ENCODE data around the gene C19orf67.
A peak's percentile ranks its signal among the peaks of the same experiment; 100 is the strongest.

Gene C19orf67

GRCh38 chr19:14080887-14081796 lies 4.4 kb downstream of the C19orf67 start (continued):
- no peak for TF ChIP-seq PBX3 (CRISPR knock-in tag; IDR thresholded peaks at IDR 0.05)
- no peak for TF ChIP-seq TRIM28 (IDR thresholded peaks at IDR 0.05; ENCODE audit: borderline replicate concordance, low read length)
- no peak for TF ChIP-seq MYNN (tag by site-specific recombination; IDR thresholded peaks at IDR 0.05; ENCODE audit: borderline replicate concordance)
- TF ChIP-seq ZNF202 (tag by site-specific recombination; IDR thresholded peaks at IDR 0.05; ENCODE audit: borderline replicate concordance), result no peak
- TF ChIP-seq AEBP2 (tag by site-specific recombination; IDR thresholded peaks at IDR 0.05; ENCODE audit: borderline replicate concordance), result no peak
- TF ChIP-seq ZFHX2 (tag by site-specific recombination; conservative IDR thresholded peaks at IDR 0.05), result no peak; the same call in 1 of the 2 replicates
- TF ChIP-seq HOXA7 (CRISPR knock-in tag; IDR thresholded peaks at IDR 0.05; ENCODE audit: borderline replicate concordance), result no peak
- no peak for TF ChIP-seq YY2 (tag by site-specific recombination; IDR thresholded peaks at IDR 0.05)
- TF ChIP-seq ZNF112 (tag by site-specific recombination; IDR thresholded peaks at IDR 0.05), result no peak
- no peak for TF ChIP-seq ZNF530 (tag by site-specific recombination; IDR thresholded peaks at IDR 0.05; ENCODE audit: low read depth)
- no peak for TF ChIP-seq ZNF350 (tag by site-specific recombination; IDR thresholded peaks at IDR 0.05)
- peak; percentile 99 for TF ChIP-seq SP3 (tag by site-specific recombination; IDR thresholded peaks at IDR 0.05)
- TF ChIP-seq ZNF529 (tag by site-specific recombination; IDR thresholded peaks at IDR 0.05; ENCODE audit: insufficient replicate concordance), result no peak
- no peak for TF ChIP-seq ZNF155 (tag by site-specific recombination; IDR thresholded peaks at IDR 0.05)
- peak; percentile 46; the same call in 1 of the 2 replicates for TF ChIP-seq GLIS2 (tag by site-specific recombination; IDR thresholded peaks at IDR 0.05)
- no peak for TF ChIP-seq ZNF768 (tag by site-specific recombination; IDR thresholded peaks at IDR 0.05)
- TF ChIP-seq ZNF24 (tag by site-specific recombination; IDR thresholded peaks at IDR 0.05), result no peak
- TF ChIP-seq ZNF10 (tag by site-specific recombination; IDR thresholded peaks at IDR 0.05), result no peak
- no peak for TF ChIP-seq ATF2 (tag by site-specific recombination; IDR thresholded peaks at IDR 0.05; ENCODE audit: low read depth)
- TF ChIP-seq ZSCAN18 (tag by site-specific recombination; IDR thresholded peaks at IDR 0.05), result no peak
- peak; percentile 83; the same call in 1 of the 2 replicates for TF ChIP-seq ZEB2 (tag by site-specific recombination; IDR thresholded peaks at IDR 0.05)
- TF ChIP-seq ZNF664 (tag by site-specific recombination; IDR thresholded peaks at IDR 0.05), result no peak
- no peak for TF ChIP-seq HOXD13 (CRISPR knock-in tag; IDR thresholded peaks at IDR 0.05; ENCODE audit: borderline replicate concordance)
- TF ChIP-seq ZNF623 (tag by site-specific recombination; IDR thresholded peaks at IDR 0.05), result no peak
- TF ChIP-seq ZNF433 (tag by site-specific recombination; IDR thresholded peaks at IDR 0.05; ENCODE audit: low read depth), result no peak
- TF ChIP-seq KLF16 (tag by site-specific recombination; IDR thresholded peaks at IDR 0.05), result peak; percentile 77
- TF ChIP-seq ZNF26 (tag by site-specific recombination; IDR thresholded peaks at IDR 0.05), result no peak
- TF ChIP-seq ZNF174 (tag by site-specific recombination; IDR thresholded peaks at IDR 0.05), result no peak
- TF ChIP-seq ZBTB48 (tag by site-specific recombination; IDR thresholded peaks at IDR 0.05), result peak; percentile 44; the same call in 1 of the 2 replicates
- TF ChIP-seq ZNF549 (tag by site-specific recombination; IDR thresholded peaks at IDR 0.05), result no peak
- no peak for TF ChIP-seq ZNF366 (tag by site-specific recombination; conservative IDR thresholded peaks at IDR 0.05)
- TF ChIP-seq ZBTB21 (tag by site-specific recombination; IDR thresholded peaks at IDR 0.05), result peak; percentile 48
